ENCODE data around the gene RALY.

The RALY gene

DNA sequence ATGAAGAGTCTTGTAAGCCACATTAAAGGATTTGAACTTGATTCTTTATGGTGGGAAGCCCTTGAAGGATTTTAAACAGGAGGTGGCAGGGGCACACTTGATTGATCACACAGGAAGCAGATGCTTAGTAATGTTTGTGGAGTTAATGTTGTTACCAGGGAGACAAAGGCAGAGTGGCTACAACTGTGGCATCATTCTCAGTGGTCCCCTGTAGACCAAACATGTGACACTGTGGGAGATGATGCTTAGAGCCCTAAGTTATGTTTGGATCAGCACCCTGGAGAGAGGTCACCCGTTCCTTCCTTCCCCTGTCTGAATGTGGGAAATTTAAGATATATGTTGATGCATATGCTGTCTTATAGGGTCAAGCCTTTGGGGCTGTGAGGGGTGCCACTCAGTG, 65.1 kb downstream of the RALY start:
- H3K9me3 ChIP-seq (ENCODE audit: severe bottlenecking), result no peaks in the 10 kb centered on the region
- no peak overlapping the region for H3K27ac ChIP-seq (ENCODE audit: poor library complexity, severe bottlenecking)
- ATAC-seq (ENCODE audit: low read depth), result 0 out of 3 replicates have a peak, but pooled peaks have one; percentile 10
- no peak for TF ChIP-seq CTCF (IDR thresholded peaks at IDR 0.05; ENCODE audit: poor library complexity, severe bottlenecking)
- H3K27me3 ChIP-seq (ENCODE audit: insufficient read depth, poor library complexity, severe bottlenecking), result no peaks in the 10 kb centered on the region
- H3K36me3 ChIP-seq (ENCODE audit: low read depth), result peaks cover 5% of the 10 kb centered on the region; the same call in 1 of the 2 replicates
- no peak overlapping the region for H3K4me3 ChIP-seq (ENCODE audit: severe bottlenecking)
- peaks cover 9% of the 10 kb centered on the region for H3K4me1 ChIP-seq (ENCODE audit: insufficient read depth, poor library complexity, severe bottlenecking)
- no peak for DNase-seq (ENCODE audit: low spot score)

- peaks cover 21% of the 10 kb centered on the region for H3K4me1 ChIP-seq (ENCODE audit: insufficient read depth, poor library complexity, severe bottlenecking)
- no peaks in the 10 kb centered on the region for H3K27me3 ChIP-seq (ENCODE audit: insufficient read depth, poor library complexity, severe bottlenecking)
- no peak for TF ChIP-seq CTCF (IDR thresholded peaks at IDR 0.05; ENCODE audit: poor library complexity, severe bottlenecking)
- H3K27ac ChIP-seq (ENCODE audit: poor library complexity, severe bottlenecking), result no peak overlapping the region
- H3K4me3 ChIP-seq (ENCODE audit: severe bottlenecking), result no peak overlapping the region
- no peaks in the 10 kb centered on the region for H3K9me3 ChIP-seq (ENCODE audit: severe bottlenecking)
- DNase-seq (ENCODE audit: low spot score), result no peak
- ATAC-seq (ENCODE audit: low read depth), result no peak
- H3K36me3 ChIP-seq (ENCODE audit: low read depth), result peaks cover 5% of the 10 kb centered on the region; the same call in 1 of the 2 replicates
Measured at GRCh38 chr20:34060970-34061369, 67.3 kb downstream of the RALY start.

GRCh38 chr20:34061695-34062094, 68.0 kb downstream of the RALY start:
- Histone ChIP-seq H3K9me3 (ENCODE audit: severe bottlenecking) (no peaks in the 10 kb centered on the region), H3K27ac (ENCODE audit: poor library complexity, severe bottlenecking) (peak overlapping the region; percentile 30), H3K27me3 (ENCODE audit: insufficient read depth, poor library complexity, severe bottlenecking) (no peaks in the 10 kb centered on the region), H3K4me1 (ENCODE audit: insufficient read depth, poor library complexity, severe bottlenecking) (peaks cover 28% of the 10 kb centered on the region), H3K36me3 (ENCODE audit: low read depth) (peaks cover 5% of the 10 kb centered on the region; the same call in 1 of the 2 replicates), H3K4me3 (ENCODE audit: severe bottlenecking) (no peak overlapping the region)
- DNase-seq (ENCODE audit: low spot score) (no peak), ATAC-seq (ENCODE audit: low read depth) (no peak)
- TF ChIP-seq CTCF (IDR thresholded peaks at IDR 0.05; ENCODE audit: poor library complexity, severe bottlenecking), result no peak

DNA sequence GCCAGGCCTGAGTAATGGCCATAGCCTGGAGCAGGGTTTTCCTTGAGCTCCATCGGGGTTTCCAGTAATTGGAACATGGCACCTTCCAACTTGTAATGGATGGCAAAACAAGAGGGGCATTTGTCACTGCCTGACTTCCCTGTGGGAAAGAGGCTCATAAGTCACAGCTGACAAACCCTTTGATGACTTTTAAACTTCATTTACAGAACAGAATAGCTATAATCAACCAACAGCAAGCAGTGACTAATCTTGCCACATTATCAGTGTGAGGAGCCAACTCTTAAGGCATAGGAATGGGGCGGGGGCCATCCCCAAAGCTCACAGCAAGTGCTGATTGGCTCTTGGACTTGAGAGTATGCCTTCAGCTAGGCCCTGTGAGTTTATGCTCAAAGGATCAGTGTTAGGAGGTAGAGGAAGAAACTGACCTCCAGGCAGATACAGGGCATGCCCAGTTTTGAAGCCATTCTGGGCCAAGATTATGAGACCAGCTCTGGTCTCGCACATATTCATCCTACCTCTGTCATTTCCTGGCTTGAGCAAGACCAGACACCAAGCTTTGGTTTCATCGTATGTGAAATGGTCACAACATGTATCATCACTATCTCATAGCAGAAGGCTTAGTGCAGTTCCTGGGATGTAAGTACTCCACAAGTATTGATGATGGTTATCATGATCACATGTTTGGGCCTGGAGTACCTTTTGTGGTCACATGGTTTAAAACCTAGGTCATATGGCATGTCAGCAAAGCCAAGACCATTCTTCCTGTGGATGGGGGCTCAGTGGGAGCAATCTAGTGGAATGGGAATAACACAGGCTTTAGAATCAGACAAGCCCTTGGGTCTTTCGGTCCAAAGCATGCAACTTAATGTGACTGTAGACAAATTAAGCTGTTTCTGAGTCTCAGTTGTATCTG, 69.1 kb downstream of the RALY start:
- H3K36me3 ChIP-seq (ENCODE audit: low read depth), result peaks cover 5% of the 10 kb centered on the region; the same call in 1 of the 2 replicates
- TF ChIP-seq CTCF (IDR thresholded peaks at IDR 0.05; ENCODE audit: poor library complexity, severe bottlenecking), result no peak
- DNase-seq (ENCODE audit: low spot score), result no peak

DNA sequence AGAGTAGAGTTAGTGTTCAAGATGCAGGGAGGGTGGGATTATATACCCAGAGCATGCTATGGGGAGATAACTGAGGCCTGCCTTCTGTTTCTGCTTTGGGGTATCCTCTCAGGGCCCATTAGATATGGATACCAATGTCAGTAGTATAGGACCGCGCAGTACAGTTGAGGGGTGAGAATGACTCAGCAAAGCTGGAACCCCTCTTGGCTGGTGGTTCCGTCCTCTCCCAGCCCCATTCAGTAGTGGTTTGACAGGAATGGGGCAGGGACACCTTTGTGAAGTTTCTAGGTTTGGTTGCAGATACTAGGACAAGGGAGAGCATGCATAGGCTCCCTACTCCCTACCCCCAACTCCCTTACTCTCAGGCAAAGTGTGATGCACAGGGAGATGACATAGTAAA, 70.6 kb downstream of the RALY start:
- H3K27me3 ChIP-seq (ENCODE audit: insufficient read depth, poor library complexity, severe bottlenecking), result no peaks in the 10 kb centered on the region
- DNase-seq (ENCODE audit: low spot score) (no peak), ATAC-seq (ENCODE audit: low read depth) (no peak)
- H3K4me1 ChIP-seq (ENCODE audit: insufficient read depth, poor library complexity, severe bottlenecking), result peaks cover 32% of the 10 kb centered on the region
- H3K9me3 ChIP-seq (ENCODE audit: severe bottlenecking), result no peaks in the 10 kb centered on the region
- H3K36me3 ChIP-seq (ENCODE audit: low read depth), result peaks cover 5% of the 10 kb centered on the region; the same call in 1 of the 2 replicates
- H3K27ac ChIP-seq (ENCODE audit: poor library complexity, severe bottlenecking), result no peak overlapping the region
- no peak for TF ChIP-seq CTCF (IDR thresholded peaks at IDR 0.05; ENCODE audit: poor library complexity, severe bottlenecking)
- H3K4me3 ChIP-seq (ENCODE audit: severe bottlenecking), result no peak overlapping the region

More for the DNA sequence above, 69.1 kb downstream of the RALY start:
- no peaks in the 10 kb centered on the region for H3K9me3 ChIP-seq (ENCODE audit: severe bottlenecking)
- H3K27ac ChIP-seq (ENCODE audit: poor library complexity, severe bottlenecking), result peak overlapping the region; percentile 30
- H3K4me1 ChIP-seq (ENCODE audit: insufficient read depth, poor library complexity, severe bottlenecking), result peaks cover 32% of the 10 kb centered on the region
- no peaks in the 10 kb centered on the region for H3K27me3 ChIP-seq (ENCODE audit: insufficient read depth, poor library complexity, severe bottlenecking)
- H3K4me3 ChIP-seq (ENCODE audit: severe bottlenecking), result no peak overlapping the region
- peak; percentile 26 for ATAC-seq (ENCODE audit: low read depth)
